GM18505 (cell line): ENCODE measurements around the gene TAGLN2.
A peak's percentile ranks its signal among the peaks of the same experiment; 100 is the strongest.
"Not testable (repeated sequence)": the region's sequence is repeated elsewhere in the genome, so short reads cannot be mapped to it uniquely, and the experiment has no call there.

ENCODE experiments used
- ATAC-seq: cut with Tn5 transposase; IDR thresholded peaks from one replicate; pipeline ENCODE4 v1.9.1; 2021; ENCODE audit not compliant: unreplicated experiment
- POLR2A ChIP-seq: IDR thresholded peaks from 4 replicates; pipeline ENCODE4 v1.6.1; 2011; ENCODE audit warnings: borderline replicate concordance; ENCODE audit not compliant: insufficient read depth, insufficient read length; ENCODE audit errors: extremely low read depth

TAGLN2 gene

DNA sequence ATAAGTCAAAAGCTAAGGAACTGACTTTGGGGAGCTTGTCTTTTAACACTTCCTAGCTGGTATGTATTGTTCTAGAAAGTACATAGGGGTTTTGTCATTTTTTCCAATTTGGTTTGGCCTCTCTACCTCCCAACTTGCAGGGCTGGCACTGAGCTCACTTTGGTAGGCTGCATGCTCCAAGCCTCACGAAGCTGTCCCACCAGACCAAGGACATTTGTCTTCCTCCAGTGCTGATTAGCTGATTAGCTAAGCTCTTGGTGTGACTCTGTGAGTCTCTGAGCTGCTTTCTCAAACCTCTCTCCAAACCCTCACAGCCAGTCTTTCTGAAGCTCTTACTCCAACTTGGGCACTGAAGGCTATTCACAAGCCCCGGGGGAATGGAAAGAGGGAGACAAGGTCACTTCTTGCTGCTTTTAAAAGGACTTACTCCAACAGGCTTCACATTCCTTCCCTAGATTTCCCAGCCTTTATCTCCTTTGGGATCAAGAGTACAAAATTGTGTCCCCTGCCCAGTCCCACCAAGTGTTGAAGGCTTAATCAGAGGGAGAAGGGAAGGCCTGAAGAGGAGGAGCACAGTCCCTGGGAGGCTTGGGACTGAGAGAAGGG lies 24.4 kb downstream of the TAGLN2 start:
- TF ChIP-seq POLR2A, result no peak
- ATAC-seq, result no peak

DNA sequence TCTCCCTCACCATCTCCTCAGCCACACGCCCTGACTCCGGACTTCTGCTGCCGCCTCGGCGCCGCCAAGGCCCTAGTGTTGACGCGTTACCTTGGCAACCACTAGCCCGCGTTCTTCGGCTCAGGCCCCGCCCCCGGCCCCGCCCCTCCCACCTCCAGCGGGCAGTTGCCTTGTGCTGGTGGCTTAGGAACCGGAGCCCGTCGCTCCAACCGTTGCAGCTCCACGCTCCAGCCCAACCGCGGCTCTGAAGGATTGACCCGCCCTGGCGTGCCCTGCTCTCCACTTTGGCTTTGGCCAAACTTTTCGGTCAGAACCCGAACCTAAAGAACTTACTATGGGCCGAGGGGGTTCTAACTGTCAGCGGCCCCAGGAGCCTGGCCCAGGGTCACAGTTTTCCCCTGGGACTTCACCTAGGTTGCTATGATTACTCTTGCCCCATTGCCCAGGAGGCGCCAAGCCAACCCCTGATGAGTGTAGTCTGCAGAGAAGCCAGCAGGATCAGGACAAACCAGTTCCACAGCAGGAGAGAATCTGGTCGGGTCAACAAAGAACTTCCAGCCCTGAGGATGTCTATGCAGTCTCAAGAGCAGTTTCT lies 25.1 kb downstream of the TAGLN2 start, which contains the start of gene CFAP45:
Gene CFAP45 (minus strand): TSS at position 80 of the 595 bp plus-strand sequence. CDS start 67 bp downstream, at position 13.
- TF ChIP-seq POLR2A, result no peak
- ATAC-seq, result no peak

DNA sequence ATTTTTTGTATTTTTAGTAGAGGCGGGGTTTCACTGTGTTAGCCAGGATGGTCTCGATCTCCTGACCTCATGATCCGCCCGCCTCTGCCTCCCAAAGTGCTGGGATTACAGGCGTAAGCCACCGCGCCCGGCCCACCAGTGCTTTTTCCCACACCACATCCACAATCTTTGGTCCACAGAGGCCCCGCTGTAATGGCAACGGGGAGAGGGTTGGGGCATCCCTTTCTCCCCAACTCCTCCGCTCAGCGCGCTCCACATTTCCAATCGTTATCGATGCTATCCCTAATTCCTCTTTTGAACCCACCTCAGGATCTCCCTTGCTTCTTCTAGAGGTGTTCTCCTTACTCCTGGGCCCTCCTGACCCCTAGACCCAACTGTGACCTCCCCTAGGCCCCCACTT lies 25.7 kb downstream of the TAGLN2 start:
- ATAC-seq, result not testable (repeated sequence)

DNA sequence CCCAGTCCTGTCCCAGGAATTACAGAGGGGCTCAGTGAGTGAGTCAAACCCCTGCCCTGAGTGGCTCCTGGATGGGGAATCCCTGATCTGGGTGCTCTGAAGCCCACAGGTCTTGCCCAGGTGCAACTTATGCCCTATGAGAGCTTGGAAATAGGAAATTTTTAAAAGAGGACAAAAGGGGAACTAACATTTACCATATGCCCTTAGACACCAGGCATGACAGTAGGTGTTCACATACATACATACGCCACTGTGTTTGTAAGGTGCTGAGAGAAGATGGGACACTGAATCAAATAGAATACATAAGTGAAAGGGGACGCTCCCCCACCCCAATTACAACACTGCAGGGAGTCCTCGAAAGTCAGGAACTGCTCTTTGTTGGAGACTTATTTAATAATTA lies 26.8 kb downstream of the TAGLN2 start:
- TF ChIP-seq POLR2A, result no peak
- ATAC-seq, result no peak

DNA sequence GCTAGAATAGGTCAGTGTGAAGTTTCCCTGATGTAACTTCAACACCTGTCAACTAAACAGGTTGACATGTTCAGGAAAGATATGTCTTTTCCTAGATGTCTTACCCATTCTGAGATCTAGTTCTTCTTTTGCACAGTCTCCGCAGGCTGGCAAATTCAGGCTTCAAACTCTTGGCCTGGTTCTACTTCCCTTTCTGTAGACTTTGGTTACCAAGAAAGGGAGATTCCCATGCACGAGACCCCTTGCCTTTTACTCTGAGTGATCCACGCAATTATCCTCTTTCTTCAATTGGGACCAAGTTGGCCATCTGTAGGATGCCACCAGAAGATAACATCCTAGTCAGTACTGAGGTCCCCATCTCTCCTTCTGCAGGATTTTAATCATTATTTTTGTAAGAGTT lies 27.3 kb downstream of the TAGLN2 start:
- no peak for ATAC-seq
- TF ChIP-seq POLR2A, result no peak

DNA sequence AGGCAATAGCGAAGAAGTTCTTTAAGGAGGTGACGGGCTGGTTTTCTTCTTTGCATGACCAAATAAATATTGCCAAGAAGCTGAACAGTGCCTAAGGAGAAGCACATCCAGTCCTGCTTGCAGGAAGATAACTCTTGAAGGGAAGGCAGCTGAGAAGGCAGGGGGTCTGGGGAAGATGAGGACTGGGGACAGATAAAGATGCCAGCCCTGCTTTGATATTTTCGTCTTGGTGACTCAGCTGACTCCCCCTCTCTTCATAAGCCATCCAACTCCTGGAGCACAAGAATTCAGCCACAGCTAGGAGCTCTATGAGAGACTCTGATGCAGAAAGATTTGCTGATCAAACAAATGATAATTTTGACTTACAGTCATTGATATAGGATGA lies 28.8 kb downstream of the TAGLN2 start:
- ATAC-seq, result no peak
- no peak for TF ChIP-seq POLR2A

DNA sequence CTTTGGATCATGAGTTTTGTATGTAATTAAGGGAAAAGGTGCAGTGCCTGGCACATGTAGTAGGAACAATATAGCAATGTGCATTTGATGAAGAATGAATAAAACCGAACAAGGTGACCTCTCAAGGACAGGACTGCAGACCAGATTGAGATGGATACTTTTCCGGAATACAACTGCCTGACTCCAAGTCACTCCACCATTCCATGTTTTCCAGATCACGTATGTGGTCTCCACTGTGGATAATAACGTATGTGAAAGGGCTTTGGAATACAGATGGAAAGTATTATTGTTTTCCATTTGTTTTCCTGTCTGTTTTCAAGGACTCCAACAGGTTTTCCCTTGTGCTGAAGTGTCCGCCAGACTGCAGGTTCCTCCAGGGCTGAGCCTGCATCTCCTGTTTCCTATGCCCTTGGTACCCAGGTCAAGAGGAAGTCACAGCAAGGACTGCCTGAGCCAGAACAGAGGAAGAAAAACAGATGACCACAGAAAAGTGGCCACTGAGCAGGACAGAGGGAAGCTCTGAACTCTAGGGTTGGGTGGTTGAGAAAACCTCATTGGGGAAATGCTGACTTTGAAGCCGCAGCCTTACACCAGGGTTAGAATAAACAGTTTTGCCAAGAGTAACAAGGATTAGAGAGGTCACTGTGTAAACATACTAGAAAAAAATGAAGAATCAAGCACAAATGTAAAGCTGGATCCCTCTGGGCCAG lies 29.3 kb downstream of the TAGLN2 start:
- no peak for TF ChIP-seq POLR2A
- ATAC-seq, result no peak

DNA sequence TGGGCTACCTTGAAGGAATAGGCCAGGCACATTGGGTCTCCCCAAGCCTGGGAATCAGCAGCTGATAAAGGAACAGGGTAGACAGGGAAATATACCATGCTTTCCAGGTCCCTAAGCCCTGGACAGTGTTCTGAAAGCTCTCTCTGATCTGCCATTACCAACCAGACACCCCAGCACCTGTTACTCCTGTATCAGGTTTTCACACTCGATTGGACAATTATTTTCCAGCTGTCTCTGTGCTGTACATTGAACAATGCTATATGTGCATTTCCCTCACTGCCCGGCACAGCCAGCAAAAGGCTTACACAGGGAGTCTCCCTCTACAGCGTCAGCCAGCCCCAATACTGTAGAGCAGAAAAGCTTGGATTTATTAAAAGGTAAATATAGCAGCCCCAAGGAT lies 30.0 kb downstream of the TAGLN2 start:
- no peak for ATAC-seq
- TF ChIP-seq POLR2A, result no peak

DNA sequence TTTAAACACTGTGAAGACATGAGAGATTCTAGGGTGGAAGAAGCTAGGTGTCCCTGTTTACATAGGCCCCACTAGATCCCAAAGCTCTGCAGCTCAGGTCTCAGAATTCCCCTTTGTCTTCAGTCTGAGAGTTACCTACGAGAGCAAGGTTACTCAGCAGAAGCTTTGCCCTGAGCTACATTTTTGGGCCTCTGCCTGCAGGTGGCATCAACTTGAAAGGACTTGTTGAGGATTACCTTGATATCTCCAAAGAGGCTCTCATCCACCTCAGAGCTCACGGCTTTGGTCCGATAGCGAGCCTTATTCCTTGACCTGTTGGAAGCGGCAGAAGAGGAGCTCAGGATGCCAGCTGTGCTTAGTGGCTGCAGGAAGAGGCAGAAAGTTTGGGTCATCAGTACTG lies 32.4 kb downstream of the TAGLN2 start:
- no peak for ATAC-seq
- no peak for TF ChIP-seq POLR2A

DNA sequence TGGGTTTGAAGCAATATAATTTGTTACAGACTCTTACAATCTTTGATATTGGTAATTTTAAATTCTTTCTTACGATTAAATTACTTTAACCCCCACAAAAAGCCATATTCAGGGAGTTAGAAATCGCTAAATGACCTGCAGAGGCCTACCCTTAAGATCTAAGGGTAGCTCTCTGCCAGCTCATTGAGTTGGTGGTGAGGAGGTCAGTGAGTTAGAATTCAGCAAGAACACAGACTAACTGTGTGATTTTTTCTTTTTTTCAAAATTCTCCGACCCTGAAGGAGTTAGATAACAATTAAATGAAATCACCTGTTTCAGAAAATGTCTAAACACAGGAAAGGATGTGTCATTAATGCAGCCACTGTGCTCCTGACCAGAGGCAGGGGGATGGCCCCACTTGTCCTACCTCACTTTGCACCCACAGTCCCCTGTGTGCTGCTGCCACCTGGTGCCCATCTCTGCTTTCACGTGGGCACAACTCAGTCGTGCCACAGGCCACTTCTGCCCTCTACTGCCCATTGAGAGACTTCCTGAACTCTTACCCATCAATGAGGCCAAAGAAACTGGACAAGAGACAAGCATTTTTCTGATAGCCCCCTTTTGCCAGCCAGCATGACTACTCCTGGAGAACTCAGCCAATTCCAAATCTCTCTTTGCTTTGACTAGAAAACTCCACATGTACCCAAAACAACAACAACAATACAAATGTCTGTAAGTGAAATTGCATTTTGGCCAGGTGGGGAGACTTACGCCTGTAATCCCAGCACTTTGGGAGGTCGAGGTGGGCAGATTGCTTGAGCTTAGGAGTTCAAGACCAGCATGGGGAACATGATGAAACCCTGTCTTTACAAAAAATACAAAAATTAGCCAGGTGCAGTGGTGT lies 33.8 kb downstream of the TAGLN2 start:
- peak; percentile 57 for ATAC-seq
- TF ChIP-seq POLR2A, result no peak

DNA sequence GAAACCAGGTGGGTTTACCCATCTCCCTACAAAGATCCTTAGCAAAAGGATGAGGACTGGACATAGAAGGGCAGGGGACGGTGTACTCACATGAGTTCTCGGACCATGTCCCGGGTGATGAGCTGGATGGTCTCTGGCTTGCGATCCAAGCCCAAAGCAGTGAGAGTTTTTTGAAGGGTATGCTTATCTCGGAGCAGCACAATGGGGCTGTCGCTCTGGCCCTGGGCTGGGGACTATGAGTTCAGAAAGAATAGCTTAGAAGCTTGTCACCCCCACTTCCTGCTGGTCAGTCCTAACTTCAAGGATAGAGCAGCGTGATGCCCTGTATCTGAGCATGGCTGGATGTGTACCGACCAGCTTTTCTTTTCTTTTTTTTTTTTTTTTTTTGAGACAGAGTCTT lies 34.9 kb downstream of the TAGLN2 start:
- no peak for ATAC-seq
- TF ChIP-seq POLR2A, result no peak

DNA sequence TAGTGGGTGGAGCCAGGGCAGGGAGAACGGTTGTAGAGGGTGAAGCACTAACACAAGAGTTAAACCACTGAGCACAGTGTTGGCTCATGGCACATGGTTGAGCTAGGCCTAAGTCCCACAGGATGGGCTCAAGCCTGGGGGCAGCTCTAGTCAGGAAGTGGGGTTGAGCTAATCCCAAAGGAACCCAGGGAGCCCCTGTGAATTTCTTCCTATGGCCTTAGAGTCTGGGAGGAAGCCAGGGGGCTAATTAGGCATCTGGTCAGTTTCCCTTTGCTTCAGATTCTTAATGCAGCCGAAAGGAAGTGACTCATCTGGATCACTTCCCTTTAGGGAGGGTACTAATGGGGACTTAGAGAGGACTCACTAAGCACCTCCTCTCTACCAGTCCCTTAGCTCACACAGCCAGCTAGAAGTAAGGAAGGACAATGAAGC lies 35.5 kb downstream of the TAGLN2 start:
- no peak for TF ChIP-seq POLR2A
- ATAC-seq, result peak; percentile 85

DNA sequence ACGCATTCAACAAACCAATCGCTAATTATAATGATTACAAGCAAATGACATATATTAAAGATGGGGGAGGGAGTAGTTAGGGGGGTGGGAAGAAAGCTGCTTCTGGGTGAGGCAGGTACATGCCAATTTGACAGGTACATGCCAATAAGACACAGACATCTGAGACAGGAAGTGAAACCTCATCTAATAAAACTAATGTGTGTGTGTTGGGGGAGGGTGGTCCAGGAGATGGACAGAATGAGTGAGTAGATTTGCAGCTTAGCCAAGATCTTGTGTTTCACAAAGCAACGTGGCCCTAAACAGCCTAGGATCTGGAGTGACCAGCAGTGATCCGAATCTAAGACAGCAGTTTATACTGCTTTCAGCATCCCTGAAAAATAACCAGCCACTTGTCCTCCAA lies 36.1 kb downstream of the TAGLN2 start:
- no peak for ATAC-seq
- no peak for TF ChIP-seq POLR2A
